NCI-H2107 treated with DMSO at 0.1 percent for 48 hours (cell line): ENCODE results near the gene USP32.

Experiments used
- DNase-seq: peaks from one replicate; lab custom pipeline; 2025; ENCODE audit not compliant: unreplicated experiment; lab: John Stamatoyannopoulos, UW

The USP32 gene

DNA sequence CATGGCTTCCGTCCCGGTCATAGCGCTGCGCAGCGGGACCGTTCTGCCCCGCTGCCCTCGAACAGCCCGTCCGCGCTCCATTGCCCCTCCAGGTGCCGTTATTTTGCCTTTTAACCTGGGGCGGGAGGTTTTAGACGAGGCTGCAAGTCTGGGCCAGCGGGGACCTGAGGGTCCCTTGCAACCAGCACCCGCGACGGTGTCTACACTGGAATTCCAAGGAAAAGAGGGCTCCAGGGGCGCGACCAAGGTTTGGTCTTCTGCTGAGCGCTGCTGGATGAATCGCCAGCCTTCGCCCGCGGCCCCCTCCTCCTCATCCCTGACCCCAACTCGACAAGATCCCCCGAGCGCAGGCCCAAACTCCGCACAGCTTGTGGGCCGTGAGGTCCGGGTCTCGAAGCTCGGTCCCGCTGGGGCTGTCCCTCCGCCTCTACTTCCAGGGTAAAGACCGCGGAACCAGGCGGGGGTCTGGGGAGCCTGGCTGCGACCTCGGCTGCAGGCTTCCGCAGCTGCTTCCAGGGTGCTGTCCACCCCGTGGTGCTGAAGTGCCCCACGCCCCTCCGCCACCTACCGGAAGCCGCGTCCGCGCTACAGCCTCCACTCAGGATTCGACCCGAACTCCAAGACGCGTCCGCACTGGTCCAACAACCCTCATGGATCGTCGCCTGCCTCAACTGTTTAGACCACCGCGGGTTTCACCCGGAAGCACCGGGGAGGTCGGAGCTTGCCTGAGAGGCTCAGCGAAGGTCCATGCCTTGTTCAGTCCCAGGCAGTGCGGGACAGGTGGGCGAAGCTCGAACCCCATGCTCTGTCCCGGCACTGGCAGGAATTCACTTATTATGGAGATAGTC, 252.3 kb downstream of the USP32 start:
- no peak for DNase-seq

DNA sequence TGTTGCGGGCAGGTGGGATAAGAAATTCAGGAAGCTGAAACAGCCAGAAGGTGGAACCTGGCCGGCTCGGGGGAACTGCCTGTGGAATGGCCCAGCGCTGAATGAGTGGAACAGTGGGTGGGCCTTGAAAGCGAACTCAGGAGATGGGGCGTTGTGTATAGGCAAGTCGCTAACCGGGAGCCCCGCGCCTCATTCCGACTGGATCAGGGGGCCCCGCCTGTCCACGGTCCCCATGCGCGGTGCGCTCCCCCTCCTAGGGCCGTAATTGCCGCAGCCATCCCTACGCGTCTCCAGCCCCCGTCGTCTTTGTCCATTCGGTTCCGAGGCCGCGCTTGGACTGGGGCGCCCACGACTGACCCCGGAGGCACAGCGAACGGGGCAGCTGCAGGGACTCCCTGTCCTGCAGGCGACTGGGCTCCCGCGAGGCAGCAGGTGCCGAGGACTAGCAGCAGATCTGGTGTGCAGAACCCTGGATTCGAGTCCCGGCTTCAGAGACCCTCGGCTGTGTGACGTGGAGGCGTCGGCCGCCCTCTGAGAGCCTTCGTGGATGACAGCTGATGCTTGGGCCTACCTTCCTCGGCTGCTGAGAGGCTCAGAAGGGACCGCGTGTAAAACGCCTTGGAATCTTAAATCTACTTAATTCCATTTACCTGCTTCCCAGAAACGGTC, 253.0 kb downstream of the USP32 start:
- DNase-seq, result no peak

DNA sequence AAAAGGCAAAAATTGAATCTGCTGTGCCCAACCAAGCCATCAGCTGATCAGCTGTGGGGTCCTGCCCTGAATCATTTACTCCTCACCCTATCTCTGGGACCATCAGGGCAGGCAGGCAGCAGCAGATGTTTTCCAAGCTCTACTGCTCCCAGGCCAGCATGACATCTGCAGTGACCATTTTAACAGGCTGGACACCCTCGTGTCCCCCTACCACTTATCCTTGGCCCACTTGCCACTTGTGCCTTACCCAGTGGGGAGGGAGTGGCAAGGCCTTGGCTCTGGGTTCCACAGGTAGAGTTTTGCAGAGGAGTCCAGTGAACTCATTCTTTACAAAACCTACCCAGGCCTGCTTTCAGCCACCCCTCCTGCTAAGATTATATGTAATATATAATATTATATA, 254.2 kb downstream of the USP32 start:
- DNase-seq, result no peak

- no peak for DNase-seq
Measured at GRCh38 chr17:60135951-60136666, 255.8 kb downstream of the USP32 start.

DNA sequence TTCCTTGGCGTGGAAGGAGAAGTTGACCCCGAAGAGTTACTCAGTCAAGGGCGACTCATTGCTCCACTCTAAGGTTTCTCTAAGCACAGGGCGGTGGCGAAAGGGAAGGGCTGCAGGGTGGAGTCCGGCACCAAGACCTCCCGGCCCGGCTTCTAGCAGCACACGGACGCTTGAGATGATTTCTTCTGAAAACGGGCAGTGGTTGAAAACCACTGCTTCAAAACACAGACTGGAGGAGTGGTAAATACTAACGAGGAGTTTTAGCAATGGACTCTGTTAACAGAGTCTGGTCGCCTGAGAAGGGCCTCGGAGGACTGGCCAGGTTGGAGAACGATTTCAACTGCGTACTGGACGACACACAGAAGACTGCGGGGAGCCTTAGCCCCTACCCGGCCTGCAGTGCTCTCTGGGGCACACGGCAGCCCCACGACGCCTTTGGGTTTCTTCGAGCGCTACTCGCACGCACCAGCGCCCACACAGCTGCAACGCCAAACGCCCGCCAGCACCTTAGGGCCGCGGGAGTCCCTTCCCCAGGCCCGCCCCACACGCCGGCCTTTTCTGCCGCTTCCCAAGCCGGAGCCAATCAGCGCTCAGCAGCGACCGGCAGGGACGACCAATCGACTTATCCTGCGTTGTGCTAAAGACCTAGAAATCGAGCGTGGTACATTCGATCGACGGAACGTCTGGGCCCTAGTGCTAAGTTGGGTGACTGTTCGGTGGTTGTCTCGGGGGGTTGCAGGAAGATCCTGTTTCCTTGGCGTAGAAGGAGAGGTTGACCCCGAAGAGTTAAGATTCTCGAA, 256.6 kb downstream of the USP32 start:
- DNase-seq, result no peak

GRCh38 chr17:60134396-60135150, 257.4 kb downstream of the USP32 start:
- DNase-seq, result no peak

- DNase-seq, result no peak
Measured at GRCh38 chr17:60130466-60130865, 261.5 kb downstream of the USP32 start.

DNA sequence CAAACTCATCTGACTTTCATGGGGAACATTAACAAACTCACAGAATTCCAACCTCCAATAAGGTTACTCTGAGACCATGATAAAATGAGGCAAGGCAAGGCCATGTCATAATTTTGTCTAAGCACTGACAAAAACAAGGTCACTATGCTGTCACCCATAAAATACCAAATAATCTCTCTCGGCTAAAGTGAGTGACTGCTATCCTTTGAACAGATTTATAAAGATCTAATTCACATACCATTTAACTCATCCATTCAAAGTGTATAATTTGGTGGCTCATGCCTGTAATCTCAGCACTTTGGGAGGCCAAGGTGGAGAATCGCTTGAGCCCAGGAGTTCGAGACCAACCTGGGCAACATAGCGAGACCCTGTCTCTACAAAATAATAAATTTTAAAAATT, 262.8 kb downstream of the USP32 start:
- no peak for DNase-seq
